C4-2B (cell line): Measurements from ENCODE around the gene GJA3.

Experiments
- CTCF ChIP-seq: fragments of 450-650 bp; conservative IDR thresholded peaks from 2 replicates; pipeline ENCODE4 v1.5.1; 2017; ENCODE audit warnings: mild to moderate bottlenecking
- ZFX ChIP-seq: fragments of 450-650 bp; IDR thresholded peaks from 2 replicates; pipeline ENCODE4 v1.6.1; 2017

GRCh38 chr13:20140487-20140886 lies 20.4 kb downstream of the GJA3 start:
- TF ChIP-seq CTCF (no peak), ZFX (no peak)
